Measurements from ENCODE around the gene CSNK1D. TPM values are rescaled to one million over a fixed set of nuclear protein-coding genes. Genes with fewer than 3 reads are reported as not detected.

Gene CSNK1D
- total and polyA plus RNA-seq, 2 donors (not counting 1 experiment from before 2014, with no cell fraction given), result 196 to 241 TPM

DNA sequence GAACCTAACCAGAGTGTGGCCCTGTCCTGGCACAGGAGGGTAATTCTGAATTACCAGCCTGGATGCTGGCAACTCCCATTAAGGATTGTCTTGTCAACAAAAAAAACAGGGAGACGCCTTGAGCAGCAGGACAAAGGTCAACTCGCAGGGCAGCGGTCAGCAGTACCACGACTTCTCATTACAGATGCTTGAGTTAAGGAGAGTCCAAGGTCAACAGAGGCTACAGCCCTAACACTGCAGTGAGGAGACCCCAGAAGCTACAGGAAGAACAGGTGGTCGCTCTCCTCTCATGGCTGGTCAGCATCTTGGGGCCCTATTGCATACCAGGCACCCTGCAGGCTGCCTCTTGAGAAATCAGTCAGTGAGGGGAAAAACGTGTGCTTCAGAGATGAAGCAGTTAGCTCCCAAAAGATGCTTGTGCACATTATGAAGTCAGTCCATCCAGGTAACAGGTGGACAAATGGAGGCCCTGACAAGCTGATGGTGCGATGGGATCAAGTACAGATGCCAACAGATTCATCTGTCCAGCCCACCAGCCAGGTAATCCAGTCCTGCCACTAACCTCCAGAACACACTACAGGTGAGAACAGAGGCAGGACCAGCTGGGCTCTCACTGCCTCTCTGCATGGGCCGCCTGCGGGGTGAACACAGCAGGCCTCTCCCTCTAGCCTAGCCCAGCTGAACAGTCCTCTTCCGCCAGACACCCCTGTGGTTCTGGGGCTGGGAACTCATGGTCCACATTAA is 4.2 kb downstream of the CSNK1D start:
- WGBS (ENCODE audit: insufficient coverage), result 93% methylated on average over 9 of the region's 10 CpGs
- intact Hi-C loops (cut with micrococcal nuclease), result no loop called here
- H3K4me1 Mint-ChIP-seq, result peaks cover 65% of the 10 kb centered on the region

More for the DNA sequence above, 4.2 kb downstream of the CSNK1D start:
- Histone ChIP-seq H3K4me1 (ENCODE audit: control insufficient read depth in 2 of 2, insufficient read depth in 2 of 2, low read length in 2 of 2) (peaks cover 30 to 58% of the 10 kb centered on the region in 2 donors), H3K79me2 (ENCODE audit: control insufficient read depth, insufficient read depth, low read length) (peaks cover 99% of the 10 kb centered on the region), H3K27ac (ENCODE audit: low read length in 2 of 2) (no peak overlapping the region), H3K4me2 (replicated peaks; ENCODE audit: low read depth, low read length, poor library complexity, severe bottlenecking) (no peak overlapping the region), H4K20me1 (ENCODE audit: control insufficient read depth, insufficient read depth, low read length, poor library complexity, severe bottlenecking) (peaks cover 88% of the 10 kb centered on the region), H3K36me3 (replicated peaks in 1 of 2; ENCODE audit: control extremely low read depth in 1 of 2, control insufficient read depth in 1 of 2, extremely low read depth in 1 of 2, insufficient read depth in 2 of 2, low read length in 1 of 2) (peaks cover 3 to 72% of the 10 kb centered on the region in 2 experiments), H2AFZ (ENCODE audit: insufficient read depth, low read depth, low read length, poor library complexity, severe bottlenecking) (no peak overlapping the region), H3K27me3 (replicated peaks in 1 of 4; ENCODE audit: control extremely low read depth in 1 of 4, control insufficient read depth in 3 of 4, insufficient read depth in 4 of 4, low read length in 3 of 4) (no peaks in the 10 kb centered on the region), H3K4me3 (ENCODE audit: control extremely low read depth in 1 of 5, extremely low read depth in 1 of 5, insufficient read depth in 1 of 5, low read depth in 2 of 5, low read length in 4 of 5) (no peak overlapping the region), H3K9ac (ENCODE audit: low read length) (no peak overlapping the region), H3K9me3 (ENCODE audit: control extremely low read depth in 1 of 3, control insufficient read depth in 2 of 3, insufficient read depth in 1 of 3, low read length in 2 of 3) (no peaks in the 10 kb centered on the region)
- Mint-ChIP-seq H3K9me3 (ENCODE audit: insufficient read depth) (no peaks in the 10 kb centered on the region), H3K4me3 (peak overlapping the region; percentile 3), H3K27me3 (no peaks in the 10 kb centered on the region), H3K27ac (peak overlapping the region; percentile 20)
- TF ChIP-seq, protein P1, sequence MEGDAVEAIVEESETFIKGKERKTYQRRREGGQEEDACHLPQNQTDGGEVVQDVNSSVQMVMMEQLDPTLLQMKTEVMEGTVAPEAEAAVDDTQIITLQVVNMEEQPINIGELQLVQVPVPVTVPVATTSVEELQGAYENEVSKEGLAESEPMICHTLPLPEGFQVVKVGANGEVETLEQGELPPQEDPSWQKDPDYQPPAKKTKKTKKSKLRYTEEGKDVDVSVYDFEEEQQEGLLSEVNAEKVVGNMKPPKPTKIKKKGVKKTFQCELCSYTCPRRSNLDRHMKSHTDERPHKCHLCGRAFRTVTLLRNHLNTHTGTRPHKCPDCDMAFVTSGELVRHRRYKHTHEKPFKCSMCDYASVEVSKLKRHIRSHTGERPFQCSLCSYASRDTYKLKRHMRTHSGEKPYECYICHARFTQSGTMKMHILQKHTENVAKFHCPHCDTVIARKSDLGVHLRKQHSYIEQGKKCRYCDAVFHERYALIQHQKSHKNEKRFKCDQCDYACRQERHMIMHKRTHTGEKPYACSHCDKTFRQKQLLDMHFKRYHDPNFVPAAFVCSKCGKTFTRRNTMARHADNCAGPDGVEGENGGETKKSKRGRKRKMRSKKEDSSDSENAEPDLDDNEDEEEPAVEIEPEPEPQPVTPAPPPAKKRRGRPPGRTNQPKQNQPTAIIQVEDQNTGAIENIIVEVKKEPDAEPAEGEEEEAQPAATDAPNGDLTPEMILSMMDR (IDR thresholded peaks at IDR 0.05), result no peak
- no peak for TF ChIP-seq EZH2 (IDR thresholded peaks at IDR 0.05; ENCODE audit: borderline replicate concordance, insufficient read depth, low read depth, low read length, poor library complexity, severe bottlenecking)
- ChIA-PET CTCF (interaction anchor here (3.1 kb wide), 1 partner anchor 30 kb away, joined by 14 read pairs; no protein-coding TSS in a partner anchor), POLR2A (no interaction called here)
- ATAC-seq (ENCODE audit: low read depth) (no peak), DNase-seq (no peak)

Data from B cell (primary cell).